HL-60 (cell line): ENCODE results near the gene RPN1.

Source experiments
- DNase-seq, 2 experiments: peaks; one replicate each; pipeline ENCODE4 v3.0.0-alpha.2; 2010 to 2020; ENCODE audit warnings: low read depth in 1 of 2, low spot score in 1 of 2
- H3K27ac ChIP-seq: fragments of 250-450 bp; sonication (Bioruptor Pico); replicated peaks from 2 replicates; pipeline ENCODE4 v1.5.1; 2020; ENCODE audit warnings: mild to moderate bottlenecking, moderate library complexity
- H3K27me3 ChIP-seq: fragments of 250-450 bp; sonication (Bioruptor Pico); 2 replicates; pipeline ENCODE4 v1.5.1; 2021; ENCODE audit warnings: mild to moderate bottlenecking, moderate library complexity; ENCODE audit not compliant: insufficient read depth, poor library complexity, severe bottlenecking
- H3K4me3 ChIP-seq: replicated peaks from 2 replicates; pipeline ENCODE4 v1.5.1; 2011; ENCODE audit warnings: mild to moderate bottlenecking, control low read depth, low read length; ENCODE audit not compliant: insufficient read depth
- CTCF ChIP-seq: IDR thresholded peaks from one replicate; pipeline ENCODE4 v1.5.1; 2011; ENCODE audit warnings: low read length, control low read depth, inconsistent platforms; ENCODE audit not compliant: insufficient read depth
- GABPA ChIP-seq: IDR thresholded peaks from 2 replicates; pipeline ENCODE4 v1.6.1; 2012; ENCODE audit warnings: low read depth
- POLR2AphosphoS5 ChIP-seq: IDR thresholded peaks from 2 replicates; pipeline ENCODE4 v1.6.1; 2012; ENCODE audit warnings: low read depth
- REST ChIP-seq: IDR thresholded peaks from 2 replicates; pipeline ENCODE4 v1.6.1; 2012; ENCODE audit warnings: low read depth; ENCODE audit not compliant: insufficient replicate concordance
- SPI1 ChIP-seq: IDR thresholded peaks from 2 replicates; pipeline ENCODE4 v1.6.1; 2012; ENCODE audit warnings: low read depth, mild to moderate bottlenecking, borderline replicate concordance

RPN1 gene

DNA sequence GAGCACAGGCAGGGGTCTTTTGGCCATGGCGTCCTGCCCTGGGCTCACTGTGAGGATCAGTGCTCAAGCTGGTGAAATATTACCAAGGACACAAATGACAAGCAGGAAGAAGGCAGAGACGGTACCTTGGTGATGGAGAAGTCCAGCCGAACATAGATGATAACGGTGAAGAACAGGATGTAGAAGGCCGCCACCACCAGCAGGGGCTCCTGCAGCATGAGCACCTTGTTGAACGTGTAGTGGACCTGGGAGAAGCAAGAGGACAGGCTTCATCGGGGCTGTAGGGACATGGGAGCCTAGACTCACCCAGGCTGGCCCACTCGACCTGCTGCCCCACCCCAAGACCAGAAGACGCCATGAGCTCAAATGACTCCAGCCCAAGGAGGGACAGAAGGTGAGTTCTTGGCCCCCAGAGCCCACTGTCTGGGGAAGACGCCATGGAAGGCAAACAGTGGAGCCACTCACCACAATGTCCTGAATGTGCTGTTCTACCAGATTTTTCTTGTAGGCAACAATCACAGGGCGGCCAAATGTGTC lies 25.1 kb downstream of the RPN1 start:
- no peaks in the 10 kb centered on the region for H3K27me3 ChIP-seq
- no peak overlapping the region for H3K4me3 ChIP-seq
- DNase-seq = no peak
- H3K27ac ChIP-seq = no peak overlapping the region
- TF ChIP-seq CTCF (no peak), GABPA (no peak), SPI1 (no peak), REST (no peak), POLR2AphosphoS5 (no peak)

DNA sequence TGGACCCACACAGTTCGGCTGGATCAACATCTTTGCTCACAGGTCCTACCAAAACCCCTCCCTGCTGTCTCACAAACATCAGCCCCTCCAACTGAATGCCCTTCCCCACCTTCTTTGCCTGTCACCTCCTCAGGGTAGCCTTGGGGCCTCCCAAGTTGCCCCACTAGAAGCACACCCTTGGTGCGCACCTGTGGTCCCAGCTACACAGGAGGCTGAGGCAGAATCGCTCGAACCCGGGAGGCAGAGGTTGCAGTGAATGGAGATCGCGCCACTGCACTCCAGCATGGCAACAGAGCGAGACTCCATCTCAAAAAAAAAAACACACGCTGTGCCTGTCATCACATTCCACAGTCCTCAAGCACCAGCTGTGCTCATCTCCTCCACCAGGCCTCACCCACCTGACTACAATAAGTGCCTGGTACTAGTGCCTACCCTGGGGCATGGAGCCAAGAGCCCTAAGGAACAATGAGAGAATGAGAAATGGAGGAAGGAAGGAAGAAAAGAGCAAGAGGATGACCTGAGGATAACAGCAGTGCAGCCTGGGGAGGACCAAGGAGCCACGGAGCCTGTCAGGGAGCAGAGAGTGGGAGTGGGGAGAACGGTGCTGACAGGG lies 26.0 kb downstream of the RPN1 start:
- H3K4me3 ChIP-seq = no peak overlapping the region
- no peak for TF ChIP-seq REST
- DNase-seq = no peak
- no peaks in the 10 kb centered on the region for H3K27me3 ChIP-seq
- no peak overlapping the region for H3K27ac ChIP-seq

DNA sequence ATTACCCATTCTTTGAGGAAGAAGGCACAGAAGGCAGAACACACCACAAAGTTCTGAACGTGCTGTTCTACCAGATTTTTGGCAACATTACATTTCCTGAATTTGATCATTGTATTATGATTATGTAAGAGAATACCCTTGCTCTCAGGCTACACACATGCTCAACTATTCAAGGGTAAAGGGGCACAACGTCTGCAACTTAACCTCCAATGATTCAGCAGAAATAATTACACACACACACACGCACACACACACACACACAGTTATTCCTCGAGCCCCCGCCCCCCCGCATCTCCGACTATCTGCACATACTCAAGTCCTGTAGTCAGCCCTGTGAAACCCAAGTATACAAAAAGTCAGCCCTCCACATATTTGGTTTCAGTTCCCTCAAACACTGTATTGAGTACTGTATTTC lies 26.8 kb downstream of the RPN1 start:
- H3K27ac ChIP-seq = no peak overlapping the region
- no peaks in the 10 kb centered on the region for H3K27me3 ChIP-seq
- TF ChIP-seq CTCF (no peak), SPI1 (no peak), REST (no peak), POLR2AphosphoS5 (no peak), GABPA (no peak)
- no peak for DNase-seq
- no peak overlapping the region for H3K4me3 ChIP-seq
